HG03457 (cell line): ENCODE measurements around the gene WBP1.
A peak's percentile ranks its signal among the peaks of the same experiment; 100 is the strongest.
"Not testable (repeated sequence)": the region's sequence is repeated elsewhere in the genome, so short reads cannot be mapped to it uniquely, and the experiment has no call there.

ENCODE experiments used
- ATAC-seq: cut with Tn5 transposase; IDR thresholded peaks from one replicate; pipeline ENCODE4 v1.9.1; 2021; ENCODE audit warnings: moderate number of reproducible peaks; ENCODE audit not compliant: unreplicated experiment

The WBP1 gene

DNA sequence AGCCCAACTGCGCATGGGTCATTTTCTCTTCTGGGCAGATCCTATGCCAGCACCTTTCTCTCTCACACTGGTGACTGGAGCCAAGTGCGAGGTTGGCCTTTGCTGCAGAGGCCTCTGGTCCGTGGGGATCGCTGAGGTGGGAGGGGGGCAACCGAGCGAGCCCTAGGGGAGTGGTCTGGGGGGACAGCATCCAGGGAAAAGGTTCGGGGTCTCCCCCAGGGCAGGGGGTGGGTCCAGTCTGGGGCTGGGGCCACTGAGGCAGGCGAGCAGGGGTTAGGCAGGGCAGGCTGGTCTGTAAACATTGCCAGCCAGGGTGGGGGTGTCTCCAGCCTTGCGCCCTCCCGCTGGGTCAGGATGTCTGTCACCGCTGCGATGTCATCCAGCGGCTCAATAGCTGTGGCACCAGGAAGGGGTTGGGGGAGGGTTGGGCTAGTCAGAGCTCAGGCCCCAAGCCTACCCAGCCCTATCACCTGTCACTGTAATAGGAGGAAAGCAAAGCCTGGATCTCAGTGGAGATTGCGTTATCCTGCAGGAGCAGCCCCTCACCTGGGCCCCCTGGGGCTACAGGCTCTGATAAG is 32.0 kb upstream of the WBP1 start:
- no peak for ATAC-seq

DNA sequence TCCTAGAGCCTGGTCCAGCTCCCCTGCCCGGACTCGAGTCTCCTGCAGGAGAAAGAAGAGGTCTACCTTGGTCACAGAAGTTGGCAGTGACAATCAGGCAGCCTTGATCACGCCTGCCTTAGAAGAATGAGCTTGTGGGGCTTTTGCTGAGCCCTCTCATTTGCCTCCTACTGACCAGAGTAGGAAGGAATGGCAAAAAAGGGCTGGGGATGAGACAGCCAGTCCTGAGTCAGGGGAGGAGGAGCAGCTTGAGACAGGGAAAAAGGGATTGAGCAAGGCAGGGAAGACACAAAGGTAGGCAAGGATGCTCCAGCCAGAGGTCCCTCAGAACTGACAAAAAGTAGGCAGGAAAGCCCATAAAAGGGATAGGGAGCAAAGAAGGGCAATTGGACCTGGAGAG is 30.7 kb upstream of the WBP1 start:
- no peak for ATAC-seq

DNA sequence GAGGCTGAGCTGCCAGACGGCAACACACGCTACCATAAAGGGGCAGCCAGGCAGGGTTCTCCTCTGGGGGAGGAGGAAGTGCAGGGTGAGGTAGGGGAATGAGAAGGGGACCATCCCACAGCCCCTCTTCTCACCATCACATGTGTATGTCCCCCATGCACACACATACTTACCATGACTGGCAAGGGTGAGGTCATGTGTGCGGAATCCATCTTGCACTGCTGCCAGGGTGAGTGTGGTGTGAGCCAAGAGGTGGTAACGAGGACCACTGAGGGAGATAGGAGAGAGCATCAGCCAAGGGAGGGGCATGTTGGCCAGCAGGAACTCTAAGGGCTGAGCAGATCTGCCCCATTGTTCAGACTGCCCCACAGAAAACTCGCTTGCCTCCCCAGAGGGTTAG is 29.6 kb upstream of the WBP1 start:
- ATAC-seq = no peak

DNA sequence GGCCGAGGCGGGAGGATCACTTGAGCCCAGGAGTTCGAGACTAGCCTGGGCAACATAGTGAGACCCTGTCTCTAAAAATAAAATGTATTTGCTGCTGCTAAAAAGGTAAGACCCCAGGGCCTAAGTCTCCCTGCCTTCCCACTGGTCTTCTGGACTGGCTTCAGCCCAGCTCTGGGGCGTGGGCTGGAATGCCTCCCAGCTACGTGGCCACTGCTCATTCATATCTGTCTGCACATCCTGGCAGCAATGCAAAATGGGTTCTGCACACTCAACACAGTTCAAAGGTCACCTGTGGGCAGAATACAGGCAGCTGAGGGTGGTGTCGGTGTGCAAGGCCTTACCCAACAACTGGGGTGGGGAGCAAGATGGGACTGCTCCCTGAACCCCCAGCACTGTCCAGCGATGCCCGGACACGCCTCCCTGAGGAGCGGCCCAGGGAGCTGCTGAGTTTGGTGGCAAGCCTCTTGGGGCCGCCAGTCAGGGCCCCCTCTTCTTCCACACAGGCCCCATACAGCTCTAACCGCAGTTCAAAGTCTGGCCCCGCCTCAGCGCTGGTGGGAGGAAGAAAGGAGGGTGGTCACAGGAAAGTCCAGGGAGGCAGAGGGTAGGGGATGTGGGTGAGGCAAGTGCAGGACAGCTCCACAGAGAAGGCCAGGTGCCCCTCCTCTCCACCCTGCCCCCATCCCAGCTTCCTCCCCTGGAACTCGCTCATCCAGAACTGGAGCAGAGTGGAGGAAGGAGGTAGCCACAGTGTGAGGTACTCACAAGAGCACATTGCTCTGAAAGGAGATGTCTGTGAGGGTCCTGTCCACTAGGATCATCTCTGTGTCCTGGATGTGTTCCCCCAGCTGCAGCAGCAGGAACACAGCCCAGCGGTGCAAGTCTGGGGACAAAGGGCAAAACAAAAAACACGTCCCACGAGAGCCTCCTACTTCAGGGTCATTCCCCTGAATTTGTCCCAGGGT is 28.5 kb upstream of the WBP1 start:
- ATAC-seq = no peak

DNA sequence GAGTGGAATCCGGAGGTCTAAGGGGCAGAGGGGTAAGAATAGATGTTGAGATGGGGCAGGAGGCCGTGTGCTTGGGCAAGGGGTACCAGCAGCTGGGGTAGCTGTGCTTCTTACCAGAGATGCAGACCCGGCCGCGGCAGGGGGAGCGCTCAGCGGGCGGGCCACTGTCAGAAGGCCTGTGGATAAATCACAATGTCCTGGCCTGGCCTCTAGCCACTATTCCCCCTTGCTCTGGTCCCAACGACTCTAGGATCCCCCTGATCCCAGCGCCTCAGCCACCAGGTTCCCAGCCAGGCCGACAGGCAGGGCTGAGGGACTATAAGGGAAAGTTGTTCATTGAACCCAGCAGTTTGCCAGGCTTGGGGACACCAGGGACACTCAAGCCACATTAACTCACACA is 27.7 kb upstream of the WBP1 start:
- no peak for ATAC-seq

DNA sequence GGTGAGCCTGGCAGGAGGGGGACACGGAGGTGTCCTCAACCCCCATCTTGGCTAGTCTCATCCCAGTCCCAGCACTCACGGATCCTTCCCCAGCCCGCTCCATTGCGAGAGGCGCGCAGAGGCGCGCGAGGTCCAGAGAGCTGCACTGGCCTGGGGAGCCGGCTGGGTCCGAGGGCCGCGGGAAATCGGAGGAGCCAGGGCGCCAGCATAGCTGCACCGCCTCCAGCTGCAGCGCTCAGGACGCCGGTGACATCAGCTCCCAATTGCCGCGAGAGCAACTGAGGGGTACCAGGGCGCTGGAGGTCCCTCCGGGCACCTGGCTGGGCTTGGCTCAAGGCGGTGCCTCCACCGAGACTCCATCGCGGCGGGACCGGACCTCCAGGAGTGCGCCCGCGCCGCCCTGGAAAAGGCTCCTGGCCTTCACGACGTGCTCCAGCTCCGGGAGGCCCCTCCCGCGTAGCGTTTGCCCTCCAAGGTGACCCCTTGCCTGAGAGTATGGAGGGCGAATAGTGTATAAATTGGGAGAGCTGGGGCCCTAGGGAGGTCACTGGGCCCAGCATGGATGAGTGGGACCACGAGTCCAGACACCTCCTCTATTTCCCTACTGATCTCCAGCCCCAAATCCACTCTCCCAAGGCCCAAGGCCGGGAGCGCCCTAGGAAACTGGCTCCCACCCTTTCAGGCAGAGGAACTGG is 22.0 kb upstream of the WBP1 start:
- no peak for ATAC-seq

DNA sequence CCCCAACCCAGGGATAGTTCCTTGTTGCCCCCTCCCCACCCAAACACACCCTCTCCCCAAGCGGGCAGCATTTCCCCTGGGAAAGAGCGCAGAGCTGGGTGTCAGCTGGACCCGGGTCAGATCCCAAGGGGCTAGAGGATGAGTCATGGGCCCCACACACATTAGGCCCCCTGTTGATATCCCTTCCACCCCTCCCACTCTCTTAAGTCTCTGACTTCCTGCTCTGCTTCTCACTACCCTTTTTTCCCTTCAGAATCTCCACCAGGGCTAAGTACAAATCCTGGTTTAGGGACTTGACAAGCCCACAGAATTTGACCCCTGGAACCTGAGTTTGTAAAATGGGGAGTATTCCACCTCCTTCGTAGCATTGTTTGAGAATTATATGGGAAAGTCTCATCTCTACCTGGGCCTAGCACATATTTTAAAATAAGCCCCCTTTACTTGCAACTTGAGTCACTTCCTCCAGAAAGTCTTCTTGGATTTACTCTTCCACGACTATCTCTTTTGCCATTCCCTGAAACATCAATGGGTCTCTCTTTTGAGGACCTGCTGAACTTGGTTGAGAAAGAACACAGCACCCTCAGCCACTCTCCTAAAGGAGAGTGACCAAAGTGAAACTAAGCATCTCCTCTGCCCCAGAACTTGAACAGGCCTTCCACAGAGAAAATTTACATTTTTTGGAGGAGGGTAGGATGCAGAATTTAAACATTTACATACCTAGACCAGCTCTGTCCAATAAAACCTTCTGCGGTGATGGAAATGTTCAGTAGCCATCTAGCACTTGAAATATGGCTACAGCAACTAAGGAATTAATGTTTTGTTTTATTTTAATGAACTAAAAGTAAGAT is 21.2 kb upstream of the WBP1 start:
- ATAC-seq = no peak

DNA sequence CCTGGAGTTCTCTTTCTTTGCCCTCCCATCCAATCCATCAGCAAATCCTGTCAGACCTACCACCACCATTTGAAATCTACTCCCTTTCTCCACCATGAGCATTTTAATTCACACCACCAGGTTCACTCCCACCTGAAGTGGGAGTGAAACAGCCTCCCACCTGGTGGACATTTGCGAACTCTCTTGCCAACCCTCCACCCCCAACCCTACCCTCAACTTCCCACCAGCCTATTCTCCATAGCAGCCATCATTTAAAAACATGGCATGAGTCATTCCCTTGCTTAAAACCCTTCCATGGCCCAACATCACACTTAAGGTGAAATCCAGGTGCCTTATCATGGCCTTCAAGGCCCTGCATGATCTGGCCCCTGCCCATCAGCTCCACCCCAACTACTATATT is 20.0 kb upstream of the WBP1 start:
- ATAC-seq = no peak

DNA sequence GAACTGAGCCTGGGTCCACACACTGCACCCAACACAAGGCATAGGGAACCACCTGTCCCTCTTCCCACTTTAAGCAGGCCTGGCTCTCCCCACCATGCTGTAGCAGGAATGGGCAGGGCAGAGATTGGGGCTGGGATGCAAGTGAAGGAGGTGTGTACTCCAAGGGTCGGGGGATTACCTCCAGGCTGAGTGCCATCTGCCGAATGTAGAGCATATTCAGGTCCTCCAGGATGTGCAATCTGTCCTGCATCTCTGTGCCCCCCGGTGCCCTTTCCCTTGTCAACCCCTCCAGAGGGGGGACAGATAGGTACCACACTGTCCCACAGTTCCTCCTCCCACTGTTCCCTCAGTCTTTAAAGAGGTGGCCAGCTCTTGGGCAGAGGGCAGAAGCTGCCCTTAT is 18.9 kb upstream of the WBP1 start:
- ATAC-seq = no peak

DNA sequence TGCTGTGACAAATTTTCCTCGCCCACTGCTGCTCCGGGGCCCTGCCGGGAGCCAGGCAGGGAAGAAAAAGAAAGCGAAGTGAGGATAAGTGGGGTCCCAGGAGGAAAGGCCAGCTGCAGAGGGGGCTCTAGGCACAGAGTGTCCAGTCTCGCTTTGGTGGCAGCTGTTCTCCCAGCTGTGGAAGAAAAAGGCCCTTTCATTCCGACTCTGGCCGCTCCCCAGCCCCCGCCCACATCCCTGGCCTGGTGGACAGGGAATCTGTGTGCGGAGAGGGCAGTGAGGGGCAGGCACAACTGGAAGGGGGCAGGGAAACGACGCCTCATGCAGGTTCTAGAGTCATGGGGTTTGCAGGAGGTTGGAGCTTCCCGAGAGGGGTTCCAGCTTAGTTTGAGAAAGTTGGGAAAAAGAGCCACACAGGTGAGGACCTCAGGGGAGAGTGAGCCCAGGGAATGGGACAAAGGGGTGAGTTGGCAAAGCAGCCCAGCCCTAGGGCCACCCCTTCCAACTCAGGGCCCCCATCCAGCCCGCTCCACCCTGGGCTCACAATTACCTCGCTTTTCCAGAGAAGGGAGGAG is 18.3 kb upstream of the WBP1 start:
- ATAC-seq = no peak

DNA sequence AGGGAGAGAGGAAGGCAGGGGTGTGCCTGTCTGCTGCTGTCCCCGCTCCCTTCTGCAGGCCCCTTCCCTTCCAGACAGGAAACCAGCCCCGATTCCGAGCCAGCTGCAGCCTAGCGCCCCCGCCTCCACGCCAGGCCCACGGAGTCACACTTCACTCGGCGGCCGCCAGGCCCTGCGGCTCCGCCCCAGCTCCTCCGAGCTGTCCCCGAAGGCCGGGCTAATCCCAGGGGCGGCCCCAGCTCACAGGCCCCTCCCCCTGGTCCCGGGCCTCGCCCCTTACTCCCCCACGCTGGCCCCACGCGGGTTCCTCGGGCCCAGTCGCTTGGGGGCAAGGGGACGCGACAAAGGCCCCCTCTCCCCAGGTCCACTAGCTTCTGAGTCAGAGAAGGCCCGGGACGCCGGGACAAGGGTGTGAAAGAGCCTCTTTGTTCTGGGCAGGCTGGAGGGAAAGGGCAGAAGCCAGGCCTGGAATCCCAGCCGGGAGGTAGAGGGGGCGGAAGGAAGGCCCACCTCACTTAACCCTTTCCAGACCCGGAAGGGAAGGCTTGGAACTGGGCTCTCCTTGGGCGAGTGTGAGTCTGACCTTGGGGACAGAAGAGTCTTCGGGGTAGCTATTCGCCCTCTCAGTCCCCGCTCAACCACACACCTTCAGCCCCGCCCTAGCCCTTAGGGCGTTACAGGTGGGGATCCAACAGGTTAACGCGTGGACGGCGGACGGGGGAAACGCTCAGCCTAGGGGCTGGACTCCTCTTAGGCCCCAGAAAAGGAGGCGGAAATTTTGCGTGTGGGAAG is 17.7 kb upstream of the WBP1 start:
- ATAC-seq = peak; percentile 88

DNA sequence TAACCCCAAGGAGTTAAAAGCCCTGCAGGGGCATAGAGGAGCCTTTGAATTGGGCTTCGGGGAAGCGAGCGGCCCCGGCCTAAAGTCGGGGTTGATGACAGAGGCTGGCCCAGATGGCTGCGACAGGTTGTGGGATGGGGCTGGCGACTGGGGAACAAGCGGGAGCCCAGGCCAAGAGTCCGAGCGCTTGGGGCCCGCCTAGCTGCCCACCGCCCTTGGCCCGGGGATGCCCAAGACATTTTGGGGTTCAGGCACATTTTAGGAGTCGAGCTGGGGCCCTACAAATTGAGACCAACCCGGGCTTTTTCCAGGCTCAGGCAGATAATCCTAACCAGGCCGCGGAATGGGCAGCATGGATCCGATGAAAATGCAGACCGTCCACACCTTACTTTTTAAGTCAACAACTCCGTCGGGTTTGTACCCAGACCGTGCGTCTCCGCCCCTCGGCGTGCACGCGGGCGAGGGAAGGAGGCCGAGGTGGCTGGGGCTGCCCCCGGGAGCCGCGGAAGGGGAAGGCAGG is 17.0 kb upstream of the WBP1 start:
- no peak for ATAC-seq

DNA sequence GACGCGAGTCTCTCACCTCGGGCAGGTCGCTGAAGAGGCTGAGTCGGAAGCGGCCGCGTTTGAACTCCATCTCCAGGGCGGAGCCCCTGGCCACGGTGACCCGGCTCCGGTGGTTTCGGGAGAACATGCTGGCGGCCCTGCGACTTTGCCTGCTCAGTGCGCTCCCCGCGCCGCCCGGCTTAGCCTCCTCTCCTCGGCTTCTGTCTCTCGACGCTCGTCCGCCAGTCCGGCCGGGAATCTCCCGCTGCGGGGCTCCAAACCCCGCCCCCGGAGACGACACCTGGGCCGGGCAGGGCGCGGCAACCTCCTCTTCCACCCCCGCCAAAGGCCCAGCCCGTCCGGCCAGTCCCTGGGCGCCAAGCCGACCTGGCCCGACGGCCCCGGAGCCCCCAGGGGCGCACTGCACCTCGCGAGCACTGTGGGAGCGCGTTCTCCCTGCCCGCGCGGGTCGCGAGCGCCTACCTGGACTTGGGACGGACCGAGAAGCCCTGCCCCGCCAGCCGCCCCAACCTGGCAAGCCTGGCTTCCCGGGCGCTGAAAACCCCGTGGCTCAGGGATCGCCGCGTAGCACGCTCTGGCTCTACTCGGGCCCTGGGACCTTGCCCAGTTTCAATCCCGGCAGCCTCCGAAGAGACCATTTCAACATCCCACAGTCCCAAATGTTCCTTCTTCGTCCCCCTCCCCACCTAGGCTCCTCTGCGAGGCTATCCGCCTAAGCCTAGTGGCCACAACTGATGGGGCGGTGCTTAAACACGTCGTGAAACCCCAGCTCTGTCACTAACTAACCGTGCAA is 16.4 kb upstream of the WBP1 start, which contains the start of gene RTKN:
RTKN (minus strand) TSS at position 248 of the 793 bp plus-strand sequence; CDS start at position 127, 121 bp downstream.
- ATAC-seq = no peak

DNA sequence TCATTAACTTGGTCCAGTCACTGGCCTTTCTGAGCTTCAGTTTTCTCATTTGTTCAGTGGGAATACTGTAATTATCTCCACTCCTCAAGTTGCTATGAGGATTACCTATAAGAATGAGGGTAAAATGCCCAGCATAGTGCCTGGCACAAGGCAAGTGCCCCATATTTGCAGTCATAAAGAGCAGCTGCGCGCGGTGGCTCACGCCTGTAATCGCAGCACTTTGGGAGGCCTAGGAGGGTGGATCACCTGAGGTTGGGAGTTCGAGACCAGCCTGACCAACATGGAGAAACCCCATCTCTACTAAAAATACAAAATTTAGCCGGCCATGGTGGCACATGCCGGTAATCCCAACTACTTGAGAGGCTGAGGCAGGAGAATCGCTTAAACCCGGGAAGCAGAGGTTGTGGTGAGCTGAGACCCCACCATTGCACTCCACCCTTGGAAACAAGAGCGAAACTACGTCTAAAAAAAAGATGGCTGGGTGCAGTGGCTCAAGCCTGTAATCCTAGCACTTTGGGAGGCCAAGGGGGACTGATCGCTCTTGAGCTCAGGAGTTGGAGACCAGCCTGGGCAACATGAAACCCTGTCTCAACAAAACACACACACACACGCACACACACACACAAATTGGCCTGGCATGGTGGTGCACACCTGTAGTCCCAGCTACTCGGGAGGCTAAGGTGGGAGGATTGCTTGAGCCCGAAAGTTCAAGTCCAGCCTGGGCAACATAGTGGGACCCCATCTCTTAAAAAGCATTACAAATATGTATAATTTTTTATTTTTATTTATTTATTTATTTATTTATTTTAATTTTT is 15.5 kb upstream of the WBP1 start:
- not testable (repeated sequence) for ATAC-seq

DNA sequence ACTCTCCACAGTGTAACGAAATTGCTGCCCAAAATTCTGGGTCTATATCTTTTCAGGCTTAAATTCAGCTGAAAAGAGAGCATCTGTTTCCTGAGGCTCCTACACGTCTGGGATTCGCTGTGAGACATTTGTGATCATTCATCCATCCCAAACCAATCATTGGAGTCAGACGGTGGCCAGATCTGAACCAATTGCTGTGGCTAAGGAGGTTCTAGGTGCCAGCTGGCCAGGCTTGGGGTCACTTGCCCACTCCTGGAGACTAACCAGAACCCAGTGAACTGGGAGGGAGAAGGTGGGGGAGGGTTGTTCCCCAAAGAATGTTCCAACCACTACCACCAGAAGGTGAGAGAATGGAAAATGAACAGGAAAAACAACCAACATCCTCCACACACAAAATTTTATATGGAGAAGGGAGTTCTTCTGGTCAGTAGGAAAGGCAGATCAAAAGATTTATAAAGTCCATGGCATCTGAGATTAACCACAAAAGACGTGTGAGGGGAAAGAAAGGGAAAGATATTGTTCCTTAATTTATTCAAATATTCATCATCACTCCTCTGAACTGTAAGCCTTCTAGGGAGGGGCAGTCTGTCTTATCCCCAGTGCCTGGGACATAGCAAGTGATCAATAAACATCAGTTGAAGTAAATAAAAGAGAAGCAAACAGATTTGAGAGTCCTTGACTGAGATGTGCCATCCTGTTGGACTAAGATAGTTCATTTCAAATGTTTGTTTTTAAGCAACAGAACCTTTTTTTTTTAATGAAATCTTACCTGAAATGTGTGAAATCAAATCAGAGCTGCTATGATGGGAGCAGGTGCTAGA is 13.5 kb upstream of the WBP1 start:
- no peak for ATAC-seq

DNA sequence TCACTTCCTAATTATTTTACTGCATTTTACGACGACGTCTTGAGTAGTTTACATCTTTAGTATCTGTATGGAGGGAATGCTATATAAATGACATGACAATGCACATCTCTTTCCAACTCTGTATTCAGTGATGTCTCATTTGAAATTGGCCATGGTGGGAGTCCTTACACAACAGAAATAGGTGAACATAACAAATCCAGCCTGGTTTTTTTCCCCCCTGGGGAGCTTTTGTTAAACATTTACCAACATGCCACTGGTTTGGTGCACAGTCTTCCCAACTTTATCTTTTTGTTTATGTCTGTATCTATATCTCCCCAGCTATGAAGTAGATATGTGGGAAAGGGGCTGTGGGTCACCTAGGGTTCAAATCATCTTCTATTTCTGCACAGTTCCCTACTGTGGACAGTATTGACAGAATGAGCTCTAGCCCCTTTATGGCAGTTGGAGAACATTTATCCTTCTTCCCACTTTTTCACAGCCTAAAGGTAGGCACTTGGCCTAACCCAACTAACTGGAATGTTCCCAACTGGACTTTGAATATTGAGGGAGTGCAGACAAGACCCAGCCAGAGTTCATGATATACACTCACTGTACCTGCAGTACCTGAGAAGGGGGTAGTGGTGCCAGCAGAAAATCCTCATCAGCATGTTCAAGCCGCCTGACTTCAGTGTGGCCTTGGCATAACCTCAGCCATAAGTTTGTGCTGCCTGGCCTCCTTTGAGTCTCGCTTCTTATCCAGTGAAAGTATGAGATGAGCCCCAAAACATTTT is 10.8 kb upstream of the WBP1 start:
- ATAC-seq = no peak
